SK-N-MC (cell line): Measurements from ENCODE around the gene TMEM131.

ENCODE experiments used
- EZH2 ChIP-seq: fragments of 200-600 bp; sonication (generic); IDR thresholded peaks from one replicate; pipeline ENCODE4 v1.6.1; 2017; ENCODE audit warnings: antibody characterized with exemption
- FOXP2 ChIP-seq: optimal IDR thresholded peaks from 2 replicates; pipeline ENCODE3; 2011; ENCODE audit warnings: mild to moderate bottlenecking, moderate library complexity; ENCODE audit not compliant: insufficient read depth; ENCODE audit errors: extremely low read length, control extremely low read depth
- POLR2AphosphoS5 ChIP-seq: IDR thresholded peaks from 2 replicates; pipeline ENCODE4 v1.6.1; 2012; ENCODE audit warnings: mild to moderate bottlenecking, low read depth, low read length, borderline replicate concordance

DNA sequence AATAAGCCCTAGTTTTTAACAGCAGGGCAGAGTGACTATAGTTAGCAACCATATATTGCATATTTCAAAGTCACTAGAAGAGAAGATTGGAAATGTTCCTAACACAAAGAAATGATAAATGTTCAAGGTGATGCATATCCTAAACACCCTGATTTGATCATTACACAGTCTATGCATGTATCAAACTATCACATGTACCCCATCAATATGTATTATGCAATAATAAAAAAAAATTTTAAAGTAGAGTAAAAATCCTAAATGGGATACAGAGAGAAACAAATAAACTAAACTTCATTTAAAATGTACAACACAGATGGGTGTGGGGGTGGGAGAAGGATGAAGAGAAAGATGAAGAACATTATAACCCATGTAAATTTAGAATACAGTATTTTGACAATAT lies 93.9 kb downstream of the TMEM131 start:
- TF ChIP-seq EZH2 (no peak), POLR2AphosphoS5 (no peak), FOXP2 (no peak)
